ENCODE results near the gene DENND1A.

DNA sequence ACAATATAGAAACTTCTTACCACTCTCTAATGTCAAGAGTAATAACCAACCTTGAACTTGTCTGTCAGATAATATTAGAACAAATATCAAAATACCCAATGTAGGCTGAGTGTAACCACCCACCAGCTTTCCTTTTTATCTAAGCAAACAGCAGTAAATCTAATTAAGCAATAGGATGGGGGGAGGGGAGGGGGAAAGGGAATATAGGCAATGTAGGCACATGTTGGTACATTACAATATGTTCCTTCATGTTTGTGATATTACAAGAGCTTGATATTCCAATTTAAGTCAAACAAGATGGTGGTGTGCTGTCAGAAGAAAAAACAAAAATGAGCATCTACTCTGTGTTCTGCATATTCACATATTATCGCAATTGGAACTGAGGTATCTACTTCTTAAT is 158.2 kb downstream of the DENND1A start:
- TF ChIP-seq REST (IDR thresholded peaks at IDR 0.05; ENCODE audit: insufficient read depth in 1 of 2, low read depth in 2 of 2, low read length in 2 of 2) (no peak), POLR2AphosphoS5 (IDR thresholded peaks at IDR 0.05; ENCODE audit: low read depth, low read length) (no peak)

Measured in PFSK-1 (cell line).